GM18907 (cell line): ENCODE results near the gene XPA.
"Not testable (repeated sequence)": the region's sequence is repeated elsewhere in the genome, so short reads cannot be mapped to it uniquely, and the experiment has no call there.

Experiments
- ATAC-seq: cut with Tn5 transposase; IDR thresholded peaks from one replicate; pipeline ENCODE4 v1.9.1; 2021; ENCODE audit warnings: mild to moderate bottlenecking, moderate library complexity; ENCODE audit not compliant: unreplicated experiment

XPA gene

DNA sequence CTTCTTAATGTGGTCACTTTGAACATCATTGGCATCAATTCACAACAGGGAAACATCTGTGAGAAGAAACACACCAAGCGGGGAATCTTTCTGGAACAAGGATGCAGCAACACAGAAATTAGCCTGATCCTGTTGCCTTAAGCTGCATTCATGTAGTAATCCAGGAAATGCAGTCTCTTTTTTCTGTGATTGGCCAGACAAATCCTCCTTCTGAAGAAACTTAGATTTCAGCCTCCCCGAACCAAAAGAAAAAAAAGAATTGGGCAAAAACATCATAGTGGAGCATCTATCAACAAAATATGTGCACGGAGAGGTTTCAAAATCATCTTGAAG lies 7.2 kb upstream of the XPA start:
- no peak for ATAC-seq

GRCh38 chr9:97703437-97704344 lies 6.6 kb upstream of the XPA start:
- no peak for ATAC-seq

DNA sequence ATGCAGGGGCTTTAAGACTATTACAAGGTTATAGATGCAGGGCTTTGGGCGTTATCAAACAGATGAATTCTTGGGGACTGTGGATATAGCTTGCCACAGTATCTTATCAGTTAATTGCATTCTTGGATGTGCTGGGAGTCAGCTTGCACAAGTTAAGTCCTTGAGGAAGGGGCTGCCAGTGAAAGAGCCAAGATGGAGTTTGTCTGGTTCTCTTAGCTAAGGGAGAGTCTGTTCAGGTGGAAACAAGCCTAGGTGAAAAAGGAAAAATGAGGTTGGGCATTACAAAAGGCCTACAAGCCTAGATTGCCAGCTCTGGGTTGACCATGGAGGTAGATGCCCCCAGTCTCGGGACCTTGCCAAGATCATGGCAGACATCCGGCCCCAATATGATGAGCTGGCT lies 2.7 kb upstream of the XPA start:
- not testable (repeated sequence) for ATAC-seq

GRCh38 chr9:97699281-97699680 lies 2.1 kb upstream of the XPA start:
- ATAC-seq: not testable (repeated sequence)

- no peak for ATAC-seq
Observed at GRCh38 chr9:97698865-97699264, 1.7 kb upstream of the XPA start.

GRCh38 chr9:97697837-97698236 lies 697 bp upstream of the XPA start:
- no peak for ATAC-seq

GRCh38 chr9:97695995-97696802 lies 941 bp downstream of the XPA start:
- no peak for ATAC-seq

DNA sequence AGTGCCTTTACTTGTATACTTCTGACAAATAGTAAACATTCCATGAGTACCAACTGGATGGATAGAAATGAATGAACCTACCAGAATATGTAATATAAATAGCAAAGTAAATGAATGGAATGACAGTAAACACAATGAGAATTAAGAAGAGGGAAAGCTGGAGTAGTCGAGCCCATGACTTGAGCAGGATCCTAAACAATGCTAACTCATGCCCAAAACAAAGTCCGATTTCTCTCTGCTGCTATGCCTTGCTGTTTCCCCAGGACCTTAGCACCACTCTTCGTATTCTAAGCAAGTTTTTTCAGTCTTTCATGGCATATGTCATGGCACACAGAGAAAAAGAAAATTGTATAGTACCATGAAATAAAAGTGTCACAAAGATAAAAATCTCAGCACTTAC lies 1.8 kb downstream of the XPA start:
- ATAC-seq: no peak

- ATAC-seq: no peak
Observed at GRCh38 chr9:97694769-97695168, 2.4 kb downstream of the XPA start.

- no peak for ATAC-seq
Observed at GRCh38 chr9:97689401-97690180, 7.5 kb downstream of the XPA start.

DNA sequence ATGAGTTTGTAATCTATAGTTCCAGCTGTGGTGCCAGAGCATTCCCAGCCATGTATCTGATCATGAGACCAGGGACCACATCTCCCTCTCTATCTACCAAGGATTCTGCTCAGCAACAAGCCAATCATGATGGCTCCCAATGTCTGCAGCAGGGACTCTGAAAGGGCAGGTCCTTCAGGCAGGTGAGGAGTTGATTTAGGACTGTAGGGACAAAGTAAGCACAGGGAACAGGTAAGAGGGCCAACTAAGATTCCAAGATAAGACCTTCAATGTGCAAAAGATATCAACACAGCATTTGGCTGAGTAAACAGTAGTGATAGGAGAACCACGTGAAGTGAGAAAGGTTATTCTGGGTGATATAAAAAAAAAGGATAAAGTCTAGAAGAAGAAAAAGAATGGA lies 8.5 kb downstream of the XPA start:
- no peak for ATAC-seq

GRCh38 chr9:97682242-97682641 lies 14.9 kb downstream of the XPA start:
- ATAC-seq: no peak

GRCh38 chr9:97675655-97676054 lies 21.5 kb downstream of the XPA start:
- ATAC-seq: peak; percentile 45

DNA sequence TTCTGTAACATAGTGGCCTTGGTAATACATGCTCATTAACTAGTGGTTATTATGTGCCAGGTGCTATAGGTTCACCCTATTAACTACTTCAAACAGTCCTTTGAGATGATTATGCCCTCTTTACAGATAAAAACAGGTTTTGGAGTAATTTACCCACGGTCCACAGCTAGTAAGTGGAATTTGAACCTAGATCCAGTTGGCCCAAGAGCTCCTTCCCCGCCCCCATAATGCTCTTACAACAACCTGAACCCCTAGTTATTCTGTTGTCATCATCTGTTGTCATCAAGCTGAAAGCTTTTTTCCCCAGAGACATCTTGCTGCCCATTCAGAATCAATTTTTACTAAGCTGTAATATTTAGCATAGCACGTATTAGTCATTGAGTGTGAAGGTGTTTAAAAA lies 23.2 kb downstream of the XPA start:
- no peak for ATAC-seq

DNA sequence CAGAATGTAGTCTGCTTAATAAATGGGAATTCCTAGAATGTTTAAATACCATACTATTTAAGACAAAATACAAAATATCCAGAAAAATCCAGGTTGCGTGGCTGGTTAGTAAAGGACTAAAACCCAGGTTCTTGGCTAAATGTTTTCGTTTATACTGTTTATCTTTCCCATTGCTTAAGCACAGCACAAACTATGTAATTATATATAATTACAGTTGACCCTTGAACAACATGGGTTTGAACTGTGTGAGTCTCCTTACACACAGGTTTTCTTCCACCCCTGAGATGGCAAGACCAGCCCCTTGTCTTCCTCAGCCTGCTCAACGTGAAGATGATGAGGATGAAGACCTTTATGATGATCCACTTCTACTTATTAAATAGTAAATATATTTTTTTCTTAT lies 24.7 kb downstream of the XPA start:
- no peak for ATAC-seq

DNA sequence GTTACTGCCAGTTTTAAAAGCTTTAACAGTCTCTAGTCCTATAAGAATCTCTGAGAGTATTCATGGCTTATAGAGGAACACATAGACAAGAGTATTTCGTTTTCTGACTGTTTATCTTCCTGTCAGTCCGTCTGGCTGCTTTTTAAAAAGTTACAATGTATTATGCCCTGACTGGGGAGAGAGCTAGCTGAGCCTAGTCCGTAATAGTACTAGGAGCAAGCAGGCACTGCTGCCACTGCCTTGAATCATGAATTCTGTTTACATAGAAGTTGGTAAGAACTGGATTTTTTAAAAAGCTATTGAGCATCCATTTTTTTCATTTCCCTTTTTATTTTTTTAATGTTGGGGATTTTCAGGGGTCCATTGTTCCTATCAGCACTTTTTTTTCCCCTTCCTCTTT lies 26.6 kb downstream of the XPA start:
- ATAC-seq: no peak

- no peak for ATAC-seq
Observed at GRCh38 chr9:97668485-97668884, 28.7 kb downstream of the XPA start.

GRCh38 chr9:97666907-97667686 lies 30.0 kb downstream of the XPA start:
- no peak for ATAC-seq

DNA sequence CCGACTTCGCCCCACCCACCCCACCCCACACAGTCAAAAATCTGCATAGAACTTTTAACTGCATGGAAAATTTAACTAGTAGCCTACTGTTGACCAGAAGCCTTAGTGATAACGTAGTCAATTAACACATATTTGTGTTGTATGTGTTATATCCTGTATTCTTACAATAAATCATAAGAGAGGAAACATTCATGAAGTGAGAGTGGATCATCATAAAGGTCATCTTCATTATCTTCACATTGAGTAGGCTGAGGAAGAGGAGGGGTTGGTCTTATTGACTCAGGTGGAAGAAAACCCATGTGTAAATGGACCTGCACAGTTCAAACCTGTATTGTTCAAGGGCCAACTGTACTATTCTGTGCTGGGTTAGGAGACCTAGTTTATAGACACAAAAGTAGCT lies 31.4 kb downstream of the XPA start:
- no peak for ATAC-seq

GRCh38 chr9:97660847-97661246 lies 36.3 kb downstream of the XPA start:
- ATAC-seq: no peak

GRCh38 chr9:97660340-97660739 lies 36.8 kb downstream of the XPA start:
- ATAC-seq: no peak
